ENCODE measurements around the gene COP1. TPM values are rescaled to one million over a fixed set of nuclear protein-coding genes. Genes with fewer than 3 reads are reported as not detected.

Gene COP1
- total and polyA plus RNA-seq, 2 donors (not counting 3 experiments of a cell fraction or from before 2014, with no cell fraction given) = 16.5 to 40.9 TPM

DNA sequence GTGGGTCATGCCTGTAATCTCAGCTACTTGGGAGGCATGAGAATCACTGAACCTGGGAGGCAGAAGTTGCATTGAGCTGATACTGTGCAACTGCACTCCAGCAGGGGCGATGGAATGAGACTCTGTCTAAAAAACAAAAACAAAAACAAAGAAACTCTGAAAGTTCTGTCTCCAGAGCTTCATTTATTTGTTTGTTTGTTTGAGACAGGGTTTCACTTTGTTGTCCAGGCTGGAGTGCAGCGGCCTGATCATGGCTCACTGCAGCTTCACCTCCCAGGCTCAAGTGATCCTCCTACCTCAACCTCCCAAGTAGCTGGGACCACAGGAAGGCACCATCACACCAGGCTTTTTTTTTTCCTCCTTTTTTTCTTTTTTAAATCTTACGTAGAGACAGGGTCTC lies 271.9 kb downstream of the COP1 start:
- intact Hi-C loops (cut with micrococcal nuclease) (no loop called here), dilution Hi-C loops (cut with MboI; ENCODE audit: extremely low pct_ligation_motif_present, low sequenced_read_pairs) (no loop called here)
- no peak overlapping the region for H3K4me3 ChIP-seq (replicated peaks in 1 of 3; ENCODE audit: insufficient read depth in 1 of 3, low read depth in 1 of 3, low read length in 3 of 3)
- H3K27me3 ChIP-seq (ENCODE audit: control insufficient read depth in 2 of 2, insufficient read depth in 2 of 2, low read length in 2 of 2) = no peaks in the 10 kb centered on the region
- no peak for DNase-seq (ENCODE audit: low read depth, low spot score)
- H3K27ac ChIP-seq (ENCODE audit: insufficient read depth, low read depth, low read length) = no peak overlapping the region
- no peaks in the 10 kb centered on the region for H4K20me1 ChIP-seq (replicated peaks; ENCODE audit: control insufficient read depth, extremely low read depth, insufficient read depth, low read length)
- POLR2A ChIA-PET = no interaction called here
- H3K9me1 ChIP-seq (replicated peaks; ENCODE audit: control insufficient read depth, extremely low read depth, insufficient read depth, low read length) = no peaks in the 10 kb centered on the region
- no peak for FAIRE-seq
- peaks cover 0 to 3% of the 10 kb centered on the region in 2 experiments for H3K36me3 ChIP-seq (ENCODE audit: control insufficient read depth in 2 of 2, extremely low read depth in 1 of 2, insufficient read depth in 2 of 2, low read length in 2 of 2)
- H3K4me2 ChIP-seq (ENCODE audit: insufficient read depth, low read length) = no peak overlapping the region
- no peaks in the 10 kb centered on the region for H3K4me1 ChIP-seq (ENCODE audit: control insufficient read depth, extremely low read depth, insufficient read depth, low read length)
- TF ChIP-seq, protein P1, sequence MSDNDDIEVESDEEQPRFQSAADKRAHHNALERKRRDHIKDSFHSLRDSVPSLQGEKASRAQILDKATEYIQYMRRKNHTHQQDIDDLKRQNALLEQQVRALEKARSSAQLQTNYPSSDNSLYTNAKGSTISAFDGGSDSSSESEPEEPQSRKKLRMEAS (IDR thresholded peaks at IDR 0.05; ENCODE audit: insufficient read depth, insufficient read length) = no peak
- TF ChIP-seq FOS (IDR thresholded peaks at IDR 0.05; ENCODE audit: borderline replicate concordance, insufficient read depth, low read length) (no peak), GATA2 (IDR thresholded peaks at IDR 0.05; ENCODE audit: insufficient read depth, insufficient read length, low read depth, low read length) (no peak), MYC (IDR thresholded peaks at IDR 0.05; ENCODE audit: low read depth, low read length) (no peak), EZH2 (IDR thresholded peaks at IDR 0.05; ENCODE audit: borderline replicate concordance, low read depth, low read length, severe bottlenecking) (no peak), POLR2A (IDR thresholded peaks at IDR 0.05; ENCODE audit: low read depth, low read length) (no peak), JUN (IDR thresholded peaks at IDR 0.05; ENCODE audit: borderline replicate concordance, insufficient read depth, insufficient read length, low read depth) (no peak), POLR2AphosphoS5 (IDR thresholded peaks at IDR 0.05; ENCODE audit: insufficient read depth, low read depth, low read length) (no peak)
- TF ChIP-seq, protein P2, sequence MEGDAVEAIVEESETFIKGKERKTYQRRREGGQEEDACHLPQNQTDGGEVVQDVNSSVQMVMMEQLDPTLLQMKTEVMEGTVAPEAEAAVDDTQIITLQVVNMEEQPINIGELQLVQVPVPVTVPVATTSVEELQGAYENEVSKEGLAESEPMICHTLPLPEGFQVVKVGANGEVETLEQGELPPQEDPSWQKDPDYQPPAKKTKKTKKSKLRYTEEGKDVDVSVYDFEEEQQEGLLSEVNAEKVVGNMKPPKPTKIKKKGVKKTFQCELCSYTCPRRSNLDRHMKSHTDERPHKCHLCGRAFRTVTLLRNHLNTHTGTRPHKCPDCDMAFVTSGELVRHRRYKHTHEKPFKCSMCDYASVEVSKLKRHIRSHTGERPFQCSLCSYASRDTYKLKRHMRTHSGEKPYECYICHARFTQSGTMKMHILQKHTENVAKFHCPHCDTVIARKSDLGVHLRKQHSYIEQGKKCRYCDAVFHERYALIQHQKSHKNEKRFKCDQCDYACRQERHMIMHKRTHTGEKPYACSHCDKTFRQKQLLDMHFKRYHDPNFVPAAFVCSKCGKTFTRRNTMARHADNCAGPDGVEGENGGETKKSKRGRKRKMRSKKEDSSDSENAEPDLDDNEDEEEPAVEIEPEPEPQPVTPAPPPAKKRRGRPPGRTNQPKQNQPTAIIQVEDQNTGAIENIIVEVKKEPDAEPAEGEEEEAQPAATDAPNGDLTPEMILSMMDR (IDR thresholded peaks at IDR 0.05; ENCODE audit: extremely low read depth in 1 of 2, insufficient read depth in 1 of 2, low read depth in 1 of 2, low read length in 2 of 2) = no peak
- H2AFZ ChIP-seq (ENCODE audit: low read depth, low read length) = no peak overlapping the region
- CTCF ChIA-PET = interaction anchor here (1.3 kb wide), 1 partner anchor 15 kb away, joined by 3 read pairs; no protein-coding TSS in a partner anchor
- no peaks in the 10 kb centered on the region for H3K9me3 ChIP-seq (replicated peaks; ENCODE audit: control insufficient read depth, insufficient read depth, low read length)
- BruUV-seq (replicated peaks) = no TSS peak
- H3K9ac ChIP-seq (replicated peaks; ENCODE audit: extremely low read depth, insufficient read depth, low read length) = no peak overlapping the region
- H3K79me2 ChIP-seq (ENCODE audit: control insufficient read depth, insufficient read depth, low read length) = no peaks in the 10 kb centered on the region

Data from endothelial cell of umbilical vein (primary cell).